ENCODE measurements around the gene IFT20.

DNA sequence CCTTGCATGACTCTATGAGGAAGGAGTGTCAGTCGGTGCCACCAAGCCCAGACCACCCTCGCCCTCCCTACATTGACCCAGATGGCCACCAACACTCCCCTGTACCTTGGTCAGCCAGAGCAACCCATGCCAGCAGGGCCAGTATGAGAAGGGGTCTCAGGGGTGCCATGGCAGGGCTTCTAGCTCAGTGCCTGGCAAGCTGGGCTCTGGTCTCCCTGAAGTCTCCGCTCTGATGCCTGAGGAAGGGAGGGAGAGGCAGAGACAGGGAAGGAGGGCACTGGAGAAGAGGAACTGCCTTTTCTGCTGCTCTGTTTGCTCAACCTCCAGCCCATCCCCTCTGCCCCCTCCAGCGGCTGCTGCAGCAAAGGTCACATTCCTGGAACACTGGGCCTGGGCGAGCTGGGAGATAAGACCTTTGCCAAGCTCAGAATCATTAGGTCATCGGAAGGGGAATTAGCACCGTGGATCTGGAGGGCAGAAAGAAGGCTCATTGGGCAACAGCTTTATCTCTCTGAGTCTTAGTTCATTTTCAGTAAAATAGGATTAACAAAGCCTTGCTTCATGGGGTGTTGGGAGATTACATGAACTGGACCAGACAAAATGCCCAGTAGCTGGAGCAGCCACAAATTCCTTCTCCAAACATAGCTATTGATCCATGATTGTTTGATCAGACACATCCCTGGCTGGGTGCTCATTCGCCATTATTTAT is 34.9 kb upstream of the IFT20 start, which contains the start of gene VTN:
- TF ChIP-seq POLR2A (IDR thresholded peaks at IDR 0.05; ENCODE audit: low read length) = no peak
- TF ChIP-seq GATA1 (IDR thresholded peaks at IDR 0.05; ENCODE audit: low read depth, low read length) = no peak
